Skin epidermis (tissue), 12 donors: ENCODE measurements around the gene YWHAG.
"Not testable (repeated sequence)": the region's sequence is repeated elsewhere in the genome, so short reads cannot be mapped to it uniquely, and the experiment has no call there.

Experiments used
- H3K27ac ChIP-seq, 21 experiments: fragments of 200-600 bp; sonication (generic) in 11 of 21; one replicate each; pipeline ENCODE4 v1.5.0; 2020; ENCODE audit warnings: mild to moderate bottlenecking in 3 of 21, inconsistent platforms in 2 of 21, moderate library complexity in 2 of 21
- H3K4me3 ChIP-seq, 7 experiments: fragments of 200-600 bp; sonication (generic) in 2 of 7; one replicate each; pipeline ENCODE4 v1.5.0; 2020; ENCODE audit warnings: inconsistent platforms in 2 of 7, mild to moderate bottlenecking in 2 of 7, moderate library complexity in 1 of 7

YWHAG gene

DNA sequence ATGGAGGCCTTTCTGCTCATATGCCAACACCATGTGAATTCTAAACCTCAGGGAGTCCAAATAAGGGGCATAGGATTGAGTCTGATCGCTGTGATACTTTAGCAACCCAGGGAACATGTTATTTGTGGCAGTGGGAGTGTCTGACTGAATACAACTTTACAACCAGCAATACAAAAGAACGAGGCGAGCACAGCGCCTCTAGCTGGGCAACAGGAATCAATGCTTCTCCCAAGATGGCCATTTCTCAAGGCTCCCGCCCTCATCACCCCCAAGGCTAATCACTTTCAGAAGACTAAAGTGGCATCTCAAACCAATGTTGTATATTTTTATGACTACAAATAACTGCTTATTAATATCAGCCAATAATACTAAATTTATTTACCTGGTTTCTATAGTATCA lies 28.1 kb downstream of the YWHAG start:
- Histone ChIP-seq H3K27ac (no peak overlapping the region), H3K4me3 (no peak overlapping the region)

- no peak overlapping the region for H3K27ac ChIP-seq
These were observed 28.5 kb downstream of the YWHAG start for GRCh38 chr7:76330261-76330660.

GRCh38 chr7:76329479-76329878 lies 29.3 kb downstream of the YWHAG start:
- no peak overlapping the region for H3K27ac ChIP-seq
- no peak overlapping the region for H3K4me3 ChIP-seq

More at GRCh38 chr7:76330261-76330660, 28.5 kb downstream of the YWHAG start:
- no peak overlapping the region for H3K4me3 ChIP-seq

- H3K27ac ChIP-seq = no peak overlapping the region
- no peak overlapping the region for H3K4me3 ChIP-seq
These were observed 30.4 kb downstream of the YWHAG start for GRCh38 chr7:76328389-76328788.

DNA sequence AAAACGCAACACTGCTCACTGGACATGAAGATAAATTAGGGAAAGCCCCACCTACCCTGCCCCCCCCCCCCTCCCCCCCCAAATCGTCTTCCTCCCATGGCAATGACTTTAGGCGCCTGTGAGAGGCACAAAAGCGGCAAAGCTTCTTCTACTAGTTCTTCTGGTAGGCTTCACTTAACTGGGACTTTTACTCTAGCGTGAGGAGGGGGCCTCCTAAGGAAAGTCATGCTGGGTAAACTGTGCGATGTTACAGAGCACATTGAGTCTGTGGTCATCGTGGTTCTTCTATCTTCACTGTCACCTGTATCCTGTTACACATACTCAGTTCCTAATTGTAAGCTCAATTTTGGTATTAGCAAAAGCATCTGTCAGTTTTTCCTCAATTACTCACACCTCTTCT lies 31.2 kb downstream of the YWHAG start:
- no peak overlapping the region for H3K4me3 ChIP-seq
- H3K27ac ChIP-seq = no peak overlapping the region

- Histone ChIP-seq H3K27ac (no peak overlapping the region), H3K4me3 (no peak overlapping the region)
These were observed 32.1 kb downstream of the YWHAG start for GRCh38 chr7:76326646-76327233.

GRCh38 chr7:76325811-76326210 lies 33.0 kb downstream of the YWHAG start:
- Histone ChIP-seq H3K4me3 (no peak overlapping the region), H3K27ac (no peak overlapping the region)

DNA sequence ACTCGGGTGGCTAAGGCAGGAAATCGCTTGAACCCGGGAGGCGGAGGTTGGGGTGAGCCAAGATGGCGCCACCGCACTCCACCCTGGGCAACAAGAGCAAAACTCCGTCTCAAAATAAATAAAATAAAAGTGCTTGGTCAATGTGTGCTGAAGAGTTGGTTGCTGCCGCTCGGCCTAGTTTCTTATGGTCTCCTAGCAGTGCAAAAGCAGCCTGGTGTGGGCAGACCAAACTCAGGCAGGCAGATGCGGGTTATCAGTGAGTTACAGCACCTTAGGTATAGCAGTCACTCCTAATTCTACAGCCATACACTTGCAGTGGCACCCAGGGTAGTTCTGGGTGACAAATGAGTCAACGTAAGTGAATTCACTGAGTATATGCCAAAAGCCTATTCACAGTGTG lies 33.7 kb downstream of the YWHAG start:
- no peak overlapping the region for H3K4me3 ChIP-seq
- no peak overlapping the region for H3K27ac ChIP-seq

DNA sequence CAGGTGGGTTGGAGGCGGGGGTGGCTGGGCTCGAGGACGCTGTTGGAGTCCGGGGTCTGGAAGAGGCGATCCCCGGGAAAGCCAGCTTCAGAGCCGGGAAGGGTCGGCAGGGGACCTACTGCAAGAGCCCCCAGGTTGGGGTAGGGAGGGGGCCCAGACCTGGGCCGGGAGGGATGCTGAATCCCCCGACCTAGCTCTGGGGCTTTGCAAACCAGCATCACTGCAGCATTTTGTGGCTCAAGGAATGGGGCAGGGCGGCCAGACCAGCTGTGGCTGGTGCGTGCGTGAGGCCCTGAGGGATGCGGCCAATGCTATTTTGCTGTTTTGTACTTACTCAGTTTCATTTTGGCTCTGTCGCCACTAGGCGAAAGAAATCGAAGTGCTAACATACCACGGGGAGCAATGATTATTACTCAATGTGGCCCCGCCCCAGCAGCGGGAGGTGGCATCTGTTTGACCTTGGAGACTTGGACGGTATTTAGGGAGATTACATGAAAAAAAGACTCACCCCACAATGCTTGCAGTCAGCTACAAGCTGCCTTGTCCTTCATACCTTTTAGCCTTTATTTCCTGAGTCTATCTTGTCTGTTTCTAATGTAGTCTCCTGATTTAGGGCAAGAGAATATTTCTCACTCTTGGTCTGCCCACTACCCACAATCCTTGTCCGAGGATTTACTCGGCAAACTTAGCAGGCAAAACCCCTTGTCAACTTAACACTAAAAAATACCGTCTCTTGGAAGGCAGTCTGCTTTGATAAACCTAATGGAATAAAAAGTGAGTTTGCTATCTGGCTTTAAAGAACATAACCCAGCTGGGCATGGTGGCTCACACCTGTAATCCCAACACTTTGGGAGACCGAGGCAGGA lies 40.1 kb downstream of the YWHAG start:
- H3K27ac ChIP-seq = peak overlapping the region in 20 of 21 experiments; percentile 72 to 98 (median 91)
- H3K4me3 ChIP-seq = peak overlapping the region; percentile 52 to 88 (median 69)

DNA sequence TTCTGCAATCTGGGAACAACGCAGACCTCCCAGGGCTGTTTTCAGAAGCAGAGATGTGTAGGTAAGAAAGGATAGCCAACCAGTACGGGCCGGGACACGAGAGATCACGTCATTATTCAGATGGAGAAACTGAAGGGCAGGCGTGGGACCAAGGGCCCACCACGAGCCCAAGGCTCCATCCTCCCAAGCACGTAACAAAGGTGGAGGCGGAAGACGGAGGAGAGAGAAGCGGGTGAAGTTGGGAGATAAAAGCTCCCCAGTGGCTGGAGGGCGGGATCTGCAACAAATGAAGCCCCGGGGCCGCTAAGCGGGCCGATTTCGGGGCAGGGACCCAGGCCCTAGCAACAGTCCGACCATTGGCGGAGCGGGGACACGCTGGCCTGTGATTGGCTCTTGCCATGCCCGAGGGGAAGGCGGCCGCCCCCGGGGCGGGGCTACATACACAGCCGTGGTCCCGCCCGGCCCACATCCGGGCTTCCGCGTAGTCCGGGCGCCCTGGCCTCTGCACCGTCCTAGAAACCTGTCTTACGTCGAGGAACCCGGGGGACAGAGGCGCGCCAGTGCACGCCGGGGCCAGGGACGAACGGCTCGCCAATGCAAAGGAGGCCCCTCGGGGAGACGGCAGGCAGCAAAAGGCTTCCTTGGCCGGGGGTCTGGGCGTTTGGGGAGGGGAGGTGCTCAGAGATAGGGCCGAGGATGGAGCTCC lies 40.9 kb downstream of the YWHAG start:
- Histone ChIP-seq H3K4me3 (peak overlapping the region; percentile 52 to 88 (median 69)), H3K27ac (peak overlapping the region in 20 of 21 experiments; percentile 72 to 98 (median 91))

DNA sequence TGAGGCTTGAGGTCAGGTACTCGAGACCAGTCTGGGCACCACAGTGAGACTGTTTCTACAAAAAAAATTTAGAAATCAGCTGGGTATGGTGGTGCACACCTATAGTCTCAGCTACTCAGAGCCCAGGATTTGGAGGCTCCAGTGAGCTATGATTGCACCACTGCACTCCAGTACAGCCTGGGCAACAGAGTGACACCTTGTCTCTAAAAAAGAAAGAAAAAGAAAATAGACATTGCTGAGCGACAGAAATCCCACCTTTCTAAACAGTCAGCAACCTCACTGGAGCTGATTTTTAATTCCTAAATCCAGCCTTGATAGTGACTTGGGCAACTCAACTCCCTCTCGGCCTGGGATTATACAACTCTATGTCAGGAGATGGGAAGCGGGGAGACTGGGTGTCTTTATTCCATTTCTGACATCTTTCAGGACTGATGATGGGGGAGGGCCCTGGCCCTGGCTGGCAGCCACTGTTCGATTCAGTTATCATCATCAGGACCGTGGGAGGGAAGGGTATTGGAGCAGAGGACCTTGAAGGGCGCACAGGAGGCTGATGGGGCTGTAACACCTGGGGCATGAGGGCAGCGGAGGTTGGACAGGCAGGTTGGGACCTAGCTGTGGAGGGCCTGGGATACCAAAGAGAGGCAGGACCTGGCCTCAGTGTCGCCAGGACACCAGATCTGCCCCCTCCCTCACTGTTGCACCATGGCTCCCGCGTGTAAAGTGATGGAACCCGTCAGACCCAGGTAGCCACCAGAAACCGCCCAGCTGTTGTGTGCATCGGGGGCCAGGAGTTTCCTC lies 41.6 kb downstream of the YWHAG start:
- H3K27ac ChIP-seq = peak overlapping the region in 20 of 21 experiments; percentile 55 to 98 (median 91)

DNA sequence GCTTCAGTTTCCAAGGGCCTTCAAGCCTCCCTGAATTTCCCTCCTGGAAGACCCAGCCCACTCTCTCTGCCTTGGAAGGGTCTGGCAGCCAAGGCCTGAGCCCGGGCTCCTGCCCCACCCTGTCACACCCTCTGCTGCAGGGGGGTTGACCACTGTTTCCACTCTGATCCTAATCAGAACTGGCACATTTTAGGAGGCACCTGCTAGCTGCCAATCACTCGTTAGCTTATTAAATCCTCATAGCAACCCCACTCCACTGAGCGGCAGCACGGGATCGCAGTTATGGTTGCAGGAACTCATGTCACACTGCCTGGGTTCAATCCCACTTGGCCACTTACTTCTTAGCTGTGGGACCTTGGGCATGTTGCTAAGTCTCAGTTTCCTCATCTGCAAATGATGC lies 43.4 kb downstream of the YWHAG start:
- H3K4me3 ChIP-seq = no peak overlapping the region
- H3K27ac ChIP-seq = no peak overlapping the region

More for the DNA sequence above, 41.6 kb downstream of the YWHAG start:
- H3K4me3 ChIP-seq = peak overlapping the region; percentile 52 to 88 (median 69)

- H3K4me3 ChIP-seq, H3K27ac ChIP-seq: not testable (repeated sequence)
These were observed 44.1 kb downstream of the YWHAG start for GRCh38 chr7:76314740-76315139.

DNA sequence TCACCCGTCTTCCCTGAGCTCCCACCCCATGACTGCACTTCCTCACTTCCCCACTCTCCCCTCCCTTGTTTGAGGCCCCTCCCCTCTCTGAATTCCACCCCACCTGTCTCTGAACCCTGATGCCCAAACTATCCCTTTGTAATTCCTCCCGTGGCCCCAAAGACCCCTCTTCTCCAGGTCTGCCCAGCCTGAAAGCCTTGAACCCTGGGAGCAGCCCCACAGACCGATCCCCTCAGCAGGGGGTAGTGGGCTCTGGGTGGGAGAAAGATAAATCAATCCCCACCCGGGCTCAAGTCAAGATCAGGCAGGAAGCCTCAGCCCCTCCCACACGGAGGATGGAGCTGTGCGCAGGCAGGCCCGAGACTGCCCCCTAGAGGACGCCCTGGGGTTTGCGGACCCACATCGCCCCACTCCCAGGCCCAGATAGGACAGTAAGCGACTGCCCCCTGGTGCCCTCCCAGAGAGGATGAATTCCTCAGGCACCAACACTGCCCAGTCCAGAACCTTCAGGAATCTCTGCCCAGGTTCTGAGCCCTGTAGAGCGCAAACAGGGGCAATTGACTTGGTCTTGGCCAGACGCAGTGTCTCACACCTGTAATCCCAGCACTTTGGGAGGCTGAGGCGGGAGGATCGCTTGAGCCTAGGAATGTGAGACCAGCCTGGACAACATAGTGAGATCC lies 44.6 kb downstream of the YWHAG start:
- peak overlapping the region in 2 of 21 experiments; percentile 11 to 24 for H3K27ac ChIP-seq
- H3K4me3 ChIP-seq = no peak overlapping the region

DNA sequence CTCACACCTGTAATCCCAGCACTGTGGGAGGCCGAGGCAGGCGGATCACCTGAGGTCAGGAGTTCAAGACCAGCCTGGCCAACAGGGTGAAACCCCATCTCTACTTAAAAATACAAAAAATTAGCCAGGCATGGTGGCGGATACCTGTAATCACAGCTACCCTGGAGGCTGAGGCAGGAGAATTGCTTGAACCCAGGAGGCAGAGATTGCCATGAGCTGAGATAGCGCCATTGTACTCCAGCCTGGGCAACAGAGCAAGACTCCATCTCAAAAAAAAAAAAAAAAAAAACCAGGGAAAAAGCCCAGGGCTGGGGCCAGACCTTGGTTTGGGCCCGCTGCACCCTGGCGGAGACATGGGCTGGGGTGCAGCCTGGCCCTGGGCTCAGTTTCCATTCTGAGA lies 47.0 kb downstream of the YWHAG start:
- H3K27ac ChIP-seq = peak overlapping the region in 1 of 21 experiments; percentile 57
- not testable (repeated sequence) for H3K4me3 ChIP-seq

GRCh38 chr7:76310102-76310957 lies 48.5 kb downstream of the YWHAG start:
- Histone ChIP-seq H3K27ac (peak overlapping the region in 14 of 21 experiments; percentile 13 to 83 (median 51)), H3K4me3 (peak overlapping the region in 1 of 7 experiments; percentile 12)

DNA sequence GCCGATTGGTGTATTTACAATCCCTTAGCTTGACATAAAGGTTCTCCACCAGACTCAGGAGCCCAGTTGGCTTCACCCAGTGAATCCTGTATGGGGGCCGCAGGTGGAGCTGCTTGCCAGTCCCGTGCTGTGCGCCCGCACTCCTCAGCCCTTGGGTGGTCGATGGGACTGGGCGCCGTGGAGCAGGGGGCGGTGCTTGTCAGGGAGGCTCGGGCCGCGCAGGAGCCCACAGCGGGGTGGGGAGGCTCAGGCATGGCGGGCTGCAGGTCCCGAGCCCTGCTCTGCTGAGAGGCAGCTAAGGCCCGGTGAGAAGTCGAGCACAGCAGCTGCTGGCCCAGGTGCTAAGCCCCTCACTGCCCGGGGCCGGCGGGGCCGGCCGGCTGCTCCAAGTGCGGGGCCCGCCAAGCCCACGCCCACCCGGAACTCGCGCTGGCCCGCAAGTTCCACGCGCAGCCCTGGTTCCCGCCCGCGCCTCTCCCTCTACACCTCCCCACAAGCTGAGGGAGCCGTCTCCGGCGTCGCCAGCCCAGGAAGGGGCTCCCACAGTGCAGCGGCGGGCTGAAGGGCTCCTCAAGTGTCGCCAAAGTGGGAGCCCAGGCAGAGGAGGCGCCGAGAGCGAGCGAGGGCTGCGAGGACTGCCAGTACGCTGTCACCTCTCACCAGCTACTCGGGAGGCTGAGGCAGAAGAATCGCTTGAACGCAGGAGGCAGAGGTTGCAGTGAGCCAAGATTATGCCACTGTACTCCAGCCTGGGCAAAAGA lies 49.3 kb downstream of the YWHAG start:
- peak overlapping the region in 10 of 21 experiments; percentile 26 to 78 (median 60) for H3K27ac ChIP-seq
- H3K4me3 ChIP-seq = not testable (repeated sequence)
